ENCODE measurements around the gene LRP1-AS. TPM values are rescaled to one million over a fixed set of nuclear protein-coding genes. Genes with fewer than 3 reads are reported as not detected.

The LRP1-AS gene
- total and polyA plus RNA-seq, 10 of the 15 experiments (the other 5 are each of a cell fraction or from before 2014, with no cell fraction given) = not detected

DNA sequence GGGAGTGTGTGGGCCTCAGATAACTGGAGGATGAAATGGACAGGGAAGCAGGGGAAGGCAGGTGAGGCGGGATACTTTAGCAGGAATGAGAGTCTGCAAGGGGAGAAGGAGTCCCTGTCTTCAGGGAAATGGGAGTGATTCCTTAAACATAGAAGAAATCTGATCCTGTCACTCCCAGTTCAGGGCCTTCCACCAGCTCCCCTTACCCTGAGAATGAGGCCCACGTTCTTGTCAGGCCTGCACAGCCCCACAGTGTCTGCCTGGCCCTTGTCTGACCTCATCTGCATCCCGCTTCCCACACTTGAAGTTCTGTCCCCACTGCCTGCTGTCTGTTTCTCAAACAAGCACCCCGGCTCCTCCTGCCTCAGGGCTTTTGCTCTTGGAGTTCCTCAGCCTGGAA is 12.6 kb upstream of the LRP1-AS start (continued):
- TF ChIP-seq, protein P1, sequence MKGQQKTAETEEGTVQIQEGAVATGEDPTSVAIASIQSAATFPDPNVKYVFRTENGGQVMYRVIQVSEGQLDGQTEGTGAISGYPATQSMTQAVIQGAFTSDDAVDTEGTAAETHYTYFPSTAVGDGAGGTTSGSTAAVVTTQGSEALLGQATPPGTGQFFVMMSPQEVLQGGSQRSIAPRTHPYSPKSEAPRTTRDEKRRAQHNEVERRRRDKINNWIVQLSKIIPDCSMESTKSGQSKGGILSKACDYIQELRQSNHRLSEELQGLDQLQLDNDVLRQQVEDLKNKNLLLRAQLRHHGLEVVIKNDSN (IDR thresholded peaks at IDR 0.05; ENCODE audit: borderline replicate concordance, extremely low read length, insufficient read depth, low read depth, low read length) = no peak
- TF ChIP-seq IKZF2 (IDR thresholded peaks at IDR 0.05) = no peak
- TF ChIP-seq EED (IDR thresholded peaks at IDR 0.05; ENCODE audit: low read depth) = no peak
- TF ChIP-seq, protein P2, sequence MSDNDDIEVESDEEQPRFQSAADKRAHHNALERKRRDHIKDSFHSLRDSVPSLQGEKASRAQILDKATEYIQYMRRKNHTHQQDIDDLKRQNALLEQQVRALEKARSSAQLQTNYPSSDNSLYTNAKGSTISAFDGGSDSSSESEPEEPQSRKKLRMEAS (IDR thresholded peaks at IDR 0.05; ENCODE audit: low read depth, low read length) = no peak

DNA sequence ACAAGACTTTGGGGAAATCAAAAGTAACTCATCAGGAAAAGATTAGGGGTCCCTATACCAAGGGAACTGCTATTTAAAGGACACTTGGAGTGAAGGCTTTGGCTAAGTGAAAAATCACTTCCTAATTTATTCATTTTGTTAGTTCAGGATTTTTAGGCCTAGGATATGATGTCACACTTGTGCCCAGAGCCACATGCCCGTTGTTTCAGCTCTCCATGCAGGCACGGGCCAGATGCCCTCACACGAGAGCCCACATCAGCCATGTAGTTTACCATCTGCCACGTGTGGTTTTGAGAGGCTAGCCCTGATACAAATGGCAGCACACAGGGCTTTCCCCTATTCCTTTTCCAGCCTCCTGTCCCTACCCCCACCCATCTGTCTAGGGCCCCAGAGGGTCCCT is 11.9 kb upstream of the LRP1-AS start:
- 50% methylated on average over 4 of the region's 4 CpGs for WGBS (ENCODE audit: insufficient coverage, insufficient replicate concordance, low lambda C conversion rate, missing lambda C conversion rate)
- no TSS peak for BruUV-seq (replicated peaks)
- ChIA-PET POLR2A (no interaction called here), CTCF (no interaction called here), SMC1A (ENCODE audit: uncharacterized antibody, unreplicated experiment) (no interaction called here), RAD21 (ENCODE audit: unreplicated experiment) (no interaction called here)
- FAIRE-seq (no peak), DNase-seq (ENCODE audit: low read depth, low spot score) (no peak), ATAC-seq (no peak)
- H3K27ac ChIP-seq (ENCODE audit: control insufficient read depth, insufficient read depth) = no peak overlapping the region
- H3K9me3 ChIP-seq (replicated peaks; ENCODE audit: control insufficient read depth, insufficient read depth, low read length) = no peaks in the 10 kb centered on the region
- H3K4me1 ChIP-seq (ENCODE audit: control insufficient read depth, insufficient read depth, low read length) = peaks cover 4% of the 10 kb centered on the region; the same call in 1 of the 2 replicates
- no peak for TF ChIP-seq NR2C2 (IDR thresholded peaks at IDR 0.05; ENCODE audit: borderline replicate concordance, control insufficient read depth, insufficient read length, low read depth)
- TF ChIP-seq NFIC (IDR thresholded peaks at IDR 0.05; ENCODE audit: low read depth, low read length) = no peak
- no peak overlapping the region for H2AFZ ChIP-seq (ENCODE audit: control insufficient read depth, low read depth, low read length)
- no peaks in the 10 kb centered on the region for H3K27me3 ChIP-seq (replicated peaks in 1 of 2; ENCODE audit: control insufficient read depth in 2 of 2, insufficient read depth in 2 of 2, low read length in 1 of 2)
- intact Hi-C loops (cut with micrococcal nuclease; ENCODE audit: unreplicated experiment) (no loop called here), in situ Hi-C loops (cut with MboI) (no loop called here)
- H3K4me3 ChIP-seq = no peak overlapping the region
- H3K4me2 ChIP-seq (ENCODE audit: control insufficient read depth, insufficient read depth) = no peak overlapping the region
- no peak overlapping the region for H3K9ac ChIP-seq (ENCODE audit: control insufficient read depth, insufficient read depth, low read length)
- no peaks in the 10 kb centered on the region for H3K79me2 ChIP-seq (ENCODE audit: control insufficient read depth, insufficient read depth, low read length)
- H4K20me1 ChIP-seq (ENCODE audit: control insufficient read depth, insufficient read depth) = no peaks in the 10 kb centered on the region
- H3K36me3 ChIP-seq (ENCODE audit: control insufficient read depth in 2 of 2, insufficient read depth in 2 of 2, low read length in 1 of 2) = no peaks in the 10 kb centered on the region

All from GM12878 (cell line).